PFSK-1 (cell line): ENCODE data around the gene PTPN7.

Source experiments
- FOXP2 ChIP-seq: optimal IDR thresholded peaks from 2 replicates; pipeline ENCODE3; 2011; ENCODE audit warnings: borderline replicate concordance, control low read depth, inconsistent platforms; ENCODE audit not compliant: insufficient read depth; ENCODE audit errors: extremely low read length, extremely low read depth
- POLR2AphosphoS5 ChIP-seq: IDR thresholded peaks from 2 replicates; pipeline ENCODE4 v1.6.1; 2012; ENCODE audit warnings: low read depth, mild to moderate bottlenecking, control low read depth, low read length, moderate library complexity
- REST ChIP-seq, 2 experiments: IDR thresholded peaks; 2 replicates each; pipeline versions ENCODE4 v1.6.1 to v1.8.0; 2011 to 2012; ENCODE audit warnings: low read depth in 2 of 2, low read length in 2 of 2, control low read depth in 1 of 2, inconsistent platforms in 1 of 2, mild to moderate bottlenecking in 1 of 2, moderate library complexity in 1 of 2; ENCODE audit not compliant: insufficient read depth in 1 of 2
- SIN3A ChIP-seq: IDR thresholded peaks from 2 replicates; pipeline ENCODE4 v1.6.1; 2012; ENCODE audit warnings: mild to moderate bottlenecking, low read length, moderate library complexity, borderline replicate concordance; ENCODE audit not compliant: insufficient read depth
- TAF1 ChIP-seq: IDR thresholded peaks from 2 replicates; pipeline ENCODE4 v1.6.1; 2012; ENCODE audit warnings: low read length, control low read depth, borderline replicate concordance; ENCODE audit not compliant: insufficient read depth

The PTPN7 gene

GRCh38 chr1:202154766-202155477 lies 5.5 kb downstream of the PTPN7 start:
- TF ChIP-seq SIN3A (no peak), REST (IDR thresholded peaks at IDR 0.05; ENCODE audit: insufficient read depth in 1 of 2, low read depth in 2 of 2, low read length in 2 of 2) (no peak), FOXP2 (no peak), POLR2AphosphoS5 (no peak)

GRCh38 chr1:202154148-202154765 lies 6.1 kb downstream of the PTPN7 start:
- TF ChIP-seq TAF1 (no peak), SIN3A (no peak), FOXP2 (no peak), POLR2AphosphoS5 (no peak), REST (IDR thresholded peaks at IDR 0.05; ENCODE audit: insufficient read depth in 1 of 2, low read depth in 2 of 2, low read length in 2 of 2) (no peak)

GRCh38 chr1:202153284-202153683 lies 7.1 kb downstream of the PTPN7 start:
- TF ChIP-seq SIN3A (no peak), TAF1 (no peak), POLR2AphosphoS5 (no peak), FOXP2 (no peak)

DNA sequence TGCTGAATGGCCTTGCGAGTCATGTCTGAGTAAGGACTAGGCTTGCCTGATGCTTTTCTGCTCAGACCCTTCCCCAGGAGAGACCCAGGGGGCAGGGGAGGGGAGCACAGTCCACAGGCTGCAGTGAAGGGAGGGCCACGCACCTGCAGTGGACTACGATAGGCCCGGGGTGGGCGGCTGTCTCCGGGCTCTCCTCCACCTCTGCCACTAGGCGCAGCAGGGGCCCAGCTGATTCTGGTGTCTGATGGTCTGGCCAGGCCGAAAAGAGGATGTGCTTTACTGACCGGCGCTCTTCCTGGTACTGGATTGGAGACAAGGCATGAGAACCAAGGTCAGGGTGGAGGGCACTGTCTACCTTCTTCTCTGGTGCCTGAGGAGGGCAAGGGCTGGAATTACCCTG lies 8.0 kb downstream of the PTPN7 start:
- TF ChIP-seq POLR2AphosphoS5, result no peak
- no peak for TF ChIP-seq TAF1
- no peak for TF ChIP-seq SIN3A
- no peak for TF ChIP-seq REST (IDR thresholded peaks at IDR 0.05; ENCODE audit: insufficient read depth in 1 of 2, low read depth in 2 of 2, low read length in 2 of 2)
- TF ChIP-seq FOXP2, result no peak

DNA sequence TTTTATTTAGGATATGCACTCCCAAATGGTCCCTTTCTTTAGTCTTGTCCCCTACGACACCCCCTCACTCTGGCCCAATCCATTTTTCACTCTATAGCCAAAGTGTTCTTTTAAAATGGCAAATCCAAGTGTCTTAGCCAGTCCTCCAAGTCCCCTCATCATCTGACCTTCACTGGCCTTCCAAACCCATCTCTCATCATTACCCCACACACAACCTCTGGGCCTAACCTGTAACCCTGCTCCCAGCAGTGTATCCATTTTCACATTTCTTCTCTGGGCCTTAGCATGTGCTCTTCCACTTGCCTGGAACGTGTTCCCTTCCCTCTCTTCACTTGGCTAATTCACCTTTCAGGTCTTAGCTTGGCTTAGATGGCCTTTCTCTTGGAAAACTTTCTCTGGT lies 9.4 kb downstream of the PTPN7 start:
- no peak for TF ChIP-seq POLR2AphosphoS5
- no peak for TF ChIP-seq FOXP2
- TF ChIP-seq REST (IDR thresholded peaks at IDR 0.05; ENCODE audit: insufficient read depth in 1 of 2, low read depth in 2 of 2, low read length in 2 of 2), result no peak
- TF ChIP-seq SIN3A, result no peak
- TF ChIP-seq TAF1, result no peak
